GM19240 (cell line): ENCODE measurements around the gene UGT1A3.

Experiments used
- DNase-seq: peaks from one replicate; pipeline ENCODE4 v3.0.0; 2011; ENCODE audit warnings: low spot score; ENCODE audit not compliant: insufficient read length

UGT1A3 gene

GRCh38 chr2:233816334-233816733 lies 87.5 kb downstream of the UGT1A3 start:
- no peak for DNase-seq

GRCh38 chr2:233816771-233817170 lies 87.9 kb downstream of the UGT1A3 start:
- DNase-seq = no peak

- no peak for DNase-seq
Measured at GRCh38 chr2:233817361-233817911, 88.6 kb downstream of the UGT1A3 start.

GRCh38 chr2:233817995-233818638 lies 89.3 kb downstream of the UGT1A3 start:
- no peak for DNase-seq

- no peak for DNase-seq
Measured at GRCh38 chr2:233818639-233819621, 90.1 kb downstream of the UGT1A3 start.

- no peak for DNase-seq
Measured at GRCh38 chr2:233819884-233820773, 91.3 kb downstream of the UGT1A3 start.

GRCh38 chr2:233820774-233821105 lies 91.9 kb downstream of the UGT1A3 start:
- no peak for DNase-seq

- DNase-seq = no peak
Measured at GRCh38 chr2:233821196-233821595, 92.4 kb downstream of the UGT1A3 start.

GRCh38 chr2:233821709-233822100 lies 92.9 kb downstream of the UGT1A3 start:
- DNase-seq = no peak

- DNase-seq = no peak
Measured at GRCh38 chr2:233822101-233822771, 93.4 kb downstream of the UGT1A3 start.
